GM18951 (cell line): ENCODE results near the gene ERO1A.

Source experiments
- POLR2A ChIP-seq: IDR thresholded peaks from 4 replicates; pipeline ENCODE4 v1.6.1; 2011; ENCODE audit warnings: mild to moderate bottlenecking; ENCODE audit not compliant: insufficient read length, insufficient read depth; ENCODE audit errors: extremely low read depth
- in situ Hi-C: fragments of 300-500 bp; cut with MboI; formaldehyde crosslinking; loops from one replicate; pipeline ENCODE4 v1.12.0; 2022; ENCODE audit warnings: low sequenced_read_pairs, mixed read lengths, inconsistent platforms; ENCODE audit not compliant: unreplicated experiment

Gene ERO1A

GRCh38 chr14:52716155-52716554 lies 20.8 kb upstream of the ERO1A start:
- TF ChIP-seq POLR2A, result no peak
- in situ Hi-C loops, result no loop called here

DNA sequence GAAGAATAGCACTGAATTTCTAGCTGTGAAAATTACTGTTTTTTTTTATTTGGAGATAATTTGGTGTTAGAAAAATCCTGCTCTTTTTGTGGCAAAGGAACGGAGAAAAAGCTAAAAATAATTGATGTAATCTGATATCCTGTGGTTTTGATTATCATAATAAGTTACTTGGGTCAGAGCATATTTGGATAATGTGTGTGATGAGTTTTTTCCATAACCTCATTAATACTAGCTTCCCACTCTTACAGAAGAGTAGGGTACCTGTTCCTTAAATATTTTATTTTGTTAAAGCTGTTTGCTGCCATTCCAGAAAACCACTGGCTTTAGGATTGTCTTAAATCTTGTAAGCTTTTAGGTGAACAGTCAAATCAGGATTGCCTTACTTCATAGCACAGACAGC lies 16.3 kb upstream of the ERO1A start:
- in situ Hi-C loops, result no loop called here
- TF ChIP-seq POLR2A, result no peak

GRCh38 chr14:52706724-52707706 lies 11.7 kb upstream of the ERO1A start, which contains the start of gene PSMC6:
Gene PSMC6, plus strand, starts transcription at chr14:52707200. Its CDS starts 20 bp downstream, at chr14:52707220.
- TF ChIP-seq POLR2A, result peak; percentile 88
- in situ Hi-C loops, result no loop called here

GRCh38 chr14:52706286-52706685 lies 10.9 kb upstream of the ERO1A start:
- TF ChIP-seq POLR2A, result no peak
- in situ Hi-C loops, result no loop called here

GRCh38 chr14:52703664-52704063 lies 8.3 kb upstream of the ERO1A start:
- in situ Hi-C loops, result no loop called here
- TF ChIP-seq POLR2A, result no peak

DNA sequence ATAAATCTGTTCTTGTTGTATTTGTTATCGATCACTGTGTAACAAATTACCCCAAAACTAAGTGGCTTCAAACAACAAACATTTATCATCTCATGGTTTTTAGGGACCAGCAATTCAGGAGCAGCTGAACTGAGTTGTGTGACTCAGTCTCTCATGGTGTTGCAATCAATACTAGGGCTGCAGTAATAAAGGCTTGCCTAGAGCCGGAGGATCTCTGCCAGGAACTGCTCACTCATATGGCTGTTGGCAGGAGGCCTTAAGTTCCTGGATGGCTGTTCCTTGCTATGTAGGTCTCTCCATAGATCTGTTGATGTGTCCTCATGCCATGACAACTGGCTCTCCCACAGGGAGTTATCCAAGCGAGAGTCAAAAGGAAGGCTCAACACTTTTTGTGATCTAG lies 7.9 kb upstream of the ERO1A start:
- no peak for TF ChIP-seq POLR2A
- in situ Hi-C loops, result no loop called here

GRCh38 chr14:52701223-52701622 lies 5.9 kb upstream of the ERO1A start:
- TF ChIP-seq POLR2A, result no peak
- in situ Hi-C loops, result no loop called here

- TF ChIP-seq POLR2A, result no peak
- in situ Hi-C loops, result no loop called here
These were observed 5.4 kb upstream of the ERO1A start for GRCh38 chr14:52700701-52701172.

DNA sequence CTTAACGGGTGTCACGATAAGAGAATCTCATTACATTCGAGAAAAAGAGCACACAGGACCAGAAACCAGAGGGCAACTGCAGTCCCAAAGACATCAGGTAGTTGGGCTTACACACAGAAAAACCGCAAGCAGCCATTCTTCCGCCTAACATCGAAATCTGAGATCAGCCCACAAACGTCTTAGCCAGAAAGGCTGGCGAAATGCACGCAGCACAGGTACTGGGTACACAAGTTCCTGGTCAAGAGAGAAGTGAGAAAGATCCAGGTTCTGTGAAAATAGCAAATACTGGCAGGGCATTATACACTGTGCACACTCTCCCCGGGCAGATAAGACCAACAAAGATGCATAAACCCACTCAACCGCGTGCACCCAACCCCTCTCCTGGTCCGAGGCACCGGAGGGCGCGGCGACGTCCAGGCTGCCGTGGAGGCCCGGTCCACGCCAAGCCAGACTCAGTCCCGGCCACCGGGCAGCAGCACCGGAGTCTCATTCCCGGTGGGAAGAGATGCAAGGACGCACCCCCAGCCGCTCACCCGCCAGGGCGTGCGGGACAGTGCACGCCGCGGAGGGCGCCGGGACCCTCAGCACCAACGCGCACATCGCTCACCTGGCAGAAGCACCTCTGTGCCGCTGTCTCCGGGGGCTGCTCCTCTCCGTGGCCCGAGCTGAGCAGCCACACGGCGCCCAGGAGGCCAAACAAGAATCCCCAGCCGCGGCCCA lies 437 bp downstream of the ERO1A start:
- no peak for TF ChIP-seq POLR2A
- in situ Hi-C loops, result no loop called here

DNA sequence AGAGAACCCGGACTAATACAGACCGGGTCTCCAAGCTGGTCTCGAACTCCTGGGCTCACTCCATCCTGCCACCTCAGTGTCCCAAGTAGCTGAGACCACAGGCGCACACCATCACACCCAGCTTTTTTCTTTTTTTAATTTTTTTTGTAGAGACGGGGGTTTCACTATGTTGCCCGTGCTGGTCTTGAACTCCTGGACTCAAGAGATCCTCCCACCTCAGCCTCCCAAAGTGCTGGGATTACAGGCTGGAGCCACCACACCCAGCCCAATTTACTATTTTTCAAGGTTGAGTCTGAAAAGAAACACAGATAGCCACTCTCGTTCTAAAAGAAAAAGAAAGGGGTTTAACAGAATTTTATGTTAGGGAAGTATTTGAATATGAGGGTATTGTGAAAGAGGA lies 1.8 kb downstream of the ERO1A start:
- no peak for TF ChIP-seq POLR2A
- in situ Hi-C loops, result no loop called here

DNA sequence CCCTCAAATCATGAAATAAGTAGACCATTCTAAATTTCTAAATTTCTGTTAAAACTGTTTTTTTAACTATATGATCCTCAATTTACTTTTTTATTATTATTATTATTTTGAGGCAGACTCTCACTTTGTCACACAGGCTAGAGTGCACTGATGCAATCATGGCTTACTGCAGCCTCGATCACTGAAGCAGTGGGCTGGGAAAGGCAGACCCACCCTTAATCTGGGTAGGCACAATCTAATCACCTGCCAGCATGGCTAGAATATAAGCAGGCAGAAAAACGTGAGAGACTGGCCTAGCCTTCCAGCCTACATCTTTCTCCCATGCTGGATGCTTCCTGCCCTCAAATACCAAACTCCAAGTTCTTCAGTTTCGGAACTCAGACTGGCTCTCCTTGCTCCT lies 2.3 kb downstream of the ERO1A start:
- TF ChIP-seq POLR2A, result no peak
- in situ Hi-C loops, result no loop called here

- TF ChIP-seq POLR2A, result no peak
- in situ Hi-C loops, result no loop called here
These were observed 3.0 kb downstream of the ERO1A start for GRCh38 chr14:52692248-52692962.

DNA sequence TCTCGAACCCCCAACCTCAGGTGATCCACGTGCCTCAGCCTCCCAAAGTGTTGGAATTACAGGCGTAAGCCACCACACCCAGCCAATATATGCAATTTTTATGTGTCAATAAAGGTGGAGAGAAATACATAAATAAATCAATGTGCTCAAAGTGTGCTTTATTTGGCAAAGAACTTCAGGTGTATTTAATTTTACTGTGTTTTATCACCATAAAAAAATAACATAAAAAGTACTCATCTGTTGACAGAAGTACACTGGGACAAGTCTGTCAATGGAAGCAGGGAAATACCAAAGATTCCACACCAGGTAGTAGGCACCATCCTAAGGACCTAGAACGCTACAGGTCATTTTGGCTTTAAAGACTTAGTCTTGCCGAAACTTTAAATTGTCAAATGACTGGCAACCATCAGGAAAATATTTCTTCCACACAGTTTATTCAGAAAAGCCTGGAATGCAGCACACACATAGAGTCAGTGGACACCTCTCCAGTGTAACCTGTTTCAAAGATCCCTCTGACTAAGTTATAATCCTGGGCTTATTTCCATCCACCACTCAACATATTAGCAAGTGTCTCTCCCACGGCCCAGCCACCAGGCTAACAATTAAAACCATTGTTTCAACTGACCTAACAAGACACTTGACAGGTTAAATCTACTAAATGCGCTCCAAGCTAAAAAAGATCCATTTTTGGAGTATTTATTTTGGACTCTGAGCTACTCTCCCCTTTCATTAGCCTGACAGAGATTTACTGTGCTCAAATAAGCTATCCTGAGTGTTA lies 4.2 kb downstream of the ERO1A start:
- in situ Hi-C loops, result no loop called here
- TF ChIP-seq POLR2A, result no peak

DNA sequence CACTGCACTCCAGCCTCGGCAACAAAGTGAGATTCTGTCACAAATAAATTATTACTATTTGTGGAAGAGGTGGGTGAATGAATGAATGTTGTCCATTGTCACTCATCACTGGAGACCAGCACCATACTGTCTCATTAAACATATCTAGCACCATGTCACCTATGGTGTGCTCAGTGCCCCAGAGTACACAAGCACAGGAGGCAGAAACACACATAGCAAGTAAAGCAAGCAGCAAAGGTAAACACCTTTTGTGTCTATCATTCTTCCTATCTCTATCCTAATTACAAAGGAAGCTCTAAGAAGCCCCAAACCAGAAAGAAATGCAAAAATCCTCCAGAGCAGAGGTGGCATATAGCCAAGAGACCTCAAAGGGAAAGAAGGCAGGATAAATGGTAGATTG lies 9.2 kb downstream of the ERO1A start:
- TF ChIP-seq POLR2A, result no peak
- in situ Hi-C loops, result no loop called here
